Tibial nerve (tissue), 3 donors: ENCODE results near the gene ACTL6B.

Source experiments
- CTCF ChIP-seq, 5 experiments: fragments of 200-600 bp in 3 of 5; fragments of 450-650 bp in 2 of 5; sonication (generic) in 3 of 5; IDR thresholded peaks; one replicate each; pipeline ENCODE4 v1.5.1; 2016 to 2019; ENCODE audit warnings: antibody characterized with exemption in 5 of 5, mild to moderate bottlenecking in 3 of 5, moderate library complexity in 2 of 5
- POLR2A ChIP-seq, 2 donors: fragments of 450-650 bp; IDR thresholded peaks; one replicate each; pipeline ENCODE4 v1.6.1; 2017; ENCODE audit warnings: antibody characterized with exemption in 2 of 2, mild to moderate bottlenecking in 2 of 2, moderate library complexity in 2 of 2

- TF ChIP-seq CTCF (IDR thresholded peaks at IDR 0.05) (no peak), POLR2A (IDR thresholded peaks at IDR 0.05) (no peak)
Observed at GRCh38 chr7:100642534-100642907, 13.7 kb downstream of the ACTL6B start.
